Suprapubic skin (tissue), 4 donors: ENCODE measurements around the gene PSMF1.

Experiments
- EP300 ChIP-seq: sonication (generic); formaldehyde crosslinking; IDR thresholded peaks from one replicate; pipeline ENCODE4 v1.6.1; 2017; ENCODE audit warnings: antibody characterized with exemption
- POLR2A ChIP-seq, 2 donors: fragments of 450-650 bp; IDR thresholded peaks; one replicate each; pipeline ENCODE4 v1.6.1; 2017; ENCODE audit warnings: antibody characterized with exemption in 2 of 2, mild to moderate bottlenecking in 2 of 2, moderate library complexity in 2 of 2
- POLR2AphosphoS5 ChIP-seq, 3 donors: sonication (generic); formaldehyde crosslinking; IDR thresholded peaks; one replicate each; pipeline ENCODE4 v1.6.1; 2017; ENCODE audit warnings: antibody characterized with exemption in 3 of 3
- TF ChIP-seq, protein P1 (sequence below), 2 donors: fragments of 200-600 bp in 1 of 2; fragments of 450-650 bp in 1 of 2; sonication (generic) in 1 of 2; IDR thresholded peaks; one replicate each; pipeline ENCODE4 v1.5.1; 2016 to 2019; ENCODE audit warnings: antibody characterized with exemption in 2 of 2, mild to moderate bottlenecking in 1 of 2, moderate library complexity in 1 of 2

DNA sequence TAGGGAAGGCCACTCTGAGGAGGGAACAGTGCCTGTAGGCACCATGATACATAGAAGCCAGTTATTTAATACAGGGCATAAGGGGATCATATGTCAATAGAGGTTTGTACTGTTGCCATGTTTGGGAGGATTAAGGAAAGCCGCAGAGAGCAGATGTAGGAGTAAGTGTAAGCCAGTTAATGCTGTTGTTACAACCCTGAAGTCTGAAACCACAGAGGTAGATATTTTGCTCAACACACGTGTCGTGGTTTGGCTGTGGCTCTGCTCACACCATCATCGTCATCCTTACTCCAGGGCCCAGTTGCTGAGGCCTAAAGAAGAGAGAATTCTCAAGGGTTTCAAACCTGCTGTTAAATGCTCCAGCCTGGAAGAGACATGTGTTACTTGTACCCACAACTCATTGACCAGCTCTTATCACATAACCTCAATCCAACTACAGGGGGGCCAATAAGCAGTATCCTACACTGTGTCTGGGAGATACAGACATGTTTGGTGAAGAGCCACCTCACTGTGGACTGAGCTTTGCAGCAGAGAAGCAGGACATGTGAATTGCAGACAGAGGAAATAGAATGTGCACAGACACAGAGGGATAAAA lies 31.0 kb upstream of the PSMF1 start:
- TF ChIP-seq, protein P1, sequence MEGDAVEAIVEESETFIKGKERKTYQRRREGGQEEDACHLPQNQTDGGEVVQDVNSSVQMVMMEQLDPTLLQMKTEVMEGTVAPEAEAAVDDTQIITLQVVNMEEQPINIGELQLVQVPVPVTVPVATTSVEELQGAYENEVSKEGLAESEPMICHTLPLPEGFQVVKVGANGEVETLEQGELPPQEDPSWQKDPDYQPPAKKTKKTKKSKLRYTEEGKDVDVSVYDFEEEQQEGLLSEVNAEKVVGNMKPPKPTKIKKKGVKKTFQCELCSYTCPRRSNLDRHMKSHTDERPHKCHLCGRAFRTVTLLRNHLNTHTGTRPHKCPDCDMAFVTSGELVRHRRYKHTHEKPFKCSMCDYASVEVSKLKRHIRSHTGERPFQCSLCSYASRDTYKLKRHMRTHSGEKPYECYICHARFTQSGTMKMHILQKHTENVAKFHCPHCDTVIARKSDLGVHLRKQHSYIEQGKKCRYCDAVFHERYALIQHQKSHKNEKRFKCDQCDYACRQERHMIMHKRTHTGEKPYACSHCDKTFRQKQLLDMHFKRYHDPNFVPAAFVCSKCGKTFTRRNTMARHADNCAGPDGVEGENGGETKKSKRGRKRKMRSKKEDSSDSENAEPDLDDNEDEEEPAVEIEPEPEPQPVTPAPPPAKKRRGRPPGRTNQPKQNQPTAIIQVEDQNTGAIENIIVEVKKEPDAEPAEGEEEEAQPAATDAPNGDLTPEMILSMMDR (IDR thresholded peaks at IDR 0.05): no peak
- no peak for TF ChIP-seq POLR2AphosphoS5 (IDR thresholded peaks at IDR 0.05)
- no peak for TF ChIP-seq POLR2A (IDR thresholded peaks at IDR 0.05)
- TF ChIP-seq EP300: no peak
